ENCODE measurements around the gene BUD31. TPM values are rescaled to one million over a fixed set of nuclear protein-coding genes. Genes with fewer than 3 reads are reported as not detected.
A peak's percentile ranks its signal among the peaks of the same experiment; 100 is the strongest.
"Not testable (repeated sequence)": the region's sequence is repeated elsewhere in the genome, so short reads cannot be mapped to it uniquely, and the experiment has no call there.

Gene BUD31
- total RNA-seq, 1 donor = 124 TPM

DNA sequence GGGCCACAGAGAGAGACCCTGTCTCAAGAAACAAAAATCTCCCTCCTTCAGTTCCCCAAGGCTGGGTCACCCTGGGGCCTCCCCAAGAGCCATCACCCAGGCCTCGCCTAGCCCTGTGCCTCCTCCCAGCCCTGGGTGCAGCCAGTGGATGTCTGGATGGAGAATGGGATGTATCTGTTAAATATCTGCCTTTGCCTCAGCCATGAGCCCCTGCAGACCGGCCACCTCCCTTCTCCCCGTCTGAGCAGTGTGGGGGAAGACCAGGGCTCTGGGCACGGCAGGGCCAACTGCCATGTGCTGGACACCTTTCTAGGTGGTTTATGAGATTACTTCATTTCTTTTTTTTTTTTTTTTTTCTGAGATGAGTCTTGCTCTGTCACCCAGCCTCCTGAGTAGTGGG, 24.2 kb upstream of the BUD31 start:
- peaks cover 17% of the 10 kb centered on the region for H3K4me1 ChIP-seq (ENCODE audit: insufficient read depth, low read length)
- no peaks in the 10 kb centered on the region for H3K27me3 ChIP-seq (ENCODE audit: insufficient read depth, low read length)
- H3K79me2 ChIP-seq (ENCODE audit: insufficient read depth, low read length) = peaks cover 60% of the 10 kb centered on the region
- H3K4me2 ChIP-seq (ENCODE audit: insufficient read depth, low read length) = no peak overlapping the region
- DNase-seq (ENCODE audit: insufficient read length, low spot score, missing footprints) = no peak
- no peaks in the 10 kb centered on the region for H3K9me3 ChIP-seq (ENCODE audit: low read depth, low read length)
- H3K36me3 ChIP-seq (ENCODE audit: insufficient read depth, low read length) = peaks cover 51% of the 10 kb centered on the region
- no peak overlapping the region for H3K4me3 ChIP-seq (ENCODE audit: insufficient read depth, low read length)
- H3K27ac ChIP-seq (ENCODE audit: low read depth, low read length) = no peak overlapping the region
- TF ChIP-seq, protein P1, sequence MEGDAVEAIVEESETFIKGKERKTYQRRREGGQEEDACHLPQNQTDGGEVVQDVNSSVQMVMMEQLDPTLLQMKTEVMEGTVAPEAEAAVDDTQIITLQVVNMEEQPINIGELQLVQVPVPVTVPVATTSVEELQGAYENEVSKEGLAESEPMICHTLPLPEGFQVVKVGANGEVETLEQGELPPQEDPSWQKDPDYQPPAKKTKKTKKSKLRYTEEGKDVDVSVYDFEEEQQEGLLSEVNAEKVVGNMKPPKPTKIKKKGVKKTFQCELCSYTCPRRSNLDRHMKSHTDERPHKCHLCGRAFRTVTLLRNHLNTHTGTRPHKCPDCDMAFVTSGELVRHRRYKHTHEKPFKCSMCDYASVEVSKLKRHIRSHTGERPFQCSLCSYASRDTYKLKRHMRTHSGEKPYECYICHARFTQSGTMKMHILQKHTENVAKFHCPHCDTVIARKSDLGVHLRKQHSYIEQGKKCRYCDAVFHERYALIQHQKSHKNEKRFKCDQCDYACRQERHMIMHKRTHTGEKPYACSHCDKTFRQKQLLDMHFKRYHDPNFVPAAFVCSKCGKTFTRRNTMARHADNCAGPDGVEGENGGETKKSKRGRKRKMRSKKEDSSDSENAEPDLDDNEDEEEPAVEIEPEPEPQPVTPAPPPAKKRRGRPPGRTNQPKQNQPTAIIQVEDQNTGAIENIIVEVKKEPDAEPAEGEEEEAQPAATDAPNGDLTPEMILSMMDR (IDR thresholded peaks at IDR 0.05; ENCODE audit: extremely low read depth, low read depth, low read length) = no peak
- peaks cover 55% of the 10 kb centered on the region for H4K20me1 ChIP-seq (ENCODE audit: insufficient read depth, low read length)
- no peak overlapping the region for H2AFZ ChIP-seq (ENCODE audit: low read length)

DNA sequence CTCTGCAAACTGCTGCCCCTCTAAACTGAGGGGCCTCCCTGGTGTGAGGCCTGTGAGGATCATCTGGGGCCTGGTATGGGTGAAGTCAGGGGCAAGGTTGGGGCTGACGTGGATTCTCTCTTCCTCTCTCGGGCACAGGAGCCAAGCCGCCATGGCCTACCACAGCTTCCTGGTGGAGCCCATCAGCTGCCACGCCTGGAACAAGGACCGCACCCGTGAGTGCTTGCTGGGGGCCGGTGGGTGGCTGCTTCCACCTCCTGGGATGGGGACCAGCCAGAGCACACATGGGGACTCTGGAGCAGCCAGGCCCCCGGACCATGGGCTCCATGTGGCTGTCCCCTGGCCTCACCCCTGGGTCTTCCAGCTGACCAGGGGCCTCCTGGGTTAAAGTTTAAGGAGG, 23.2 kb upstream of the BUD31 start:
- no peak overlapping the region for H3K27ac ChIP-seq (ENCODE audit: low read depth, low read length)
- H3K4me3 ChIP-seq (ENCODE audit: insufficient read depth, low read length) = no peak overlapping the region
- DNase-seq (ENCODE audit: insufficient read length, low spot score, missing footprints) = peak; percentile 61
- TF ChIP-seq, protein P1 (IDR thresholded peaks at IDR 0.05; ENCODE audit: extremely low read depth, low read depth, low read length) = no peak
- H3K36me3 ChIP-seq (ENCODE audit: insufficient read depth, low read length) = peaks cover 58% of the 10 kb centered on the region
- H3K9me3 ChIP-seq (ENCODE audit: low read depth, low read length) = no peaks in the 10 kb centered on the region
- peaks cover 45% of the 10 kb centered on the region for H4K20me1 ChIP-seq (ENCODE audit: insufficient read depth, low read length)
- H2AFZ ChIP-seq (ENCODE audit: low read length) = no peak overlapping the region
- H3K79me2 ChIP-seq (ENCODE audit: insufficient read depth, low read length) = peaks cover 52% of the 10 kb centered on the region
- H3K4me2 ChIP-seq (ENCODE audit: insufficient read depth, low read length) = no peak overlapping the region
- no peaks in the 10 kb centered on the region for H3K27me3 ChIP-seq (ENCODE audit: insufficient read depth, low read length)
- H3K4me1 ChIP-seq (ENCODE audit: insufficient read depth, low read length) = peaks cover 6% of the 10 kb centered on the region

DNA sequence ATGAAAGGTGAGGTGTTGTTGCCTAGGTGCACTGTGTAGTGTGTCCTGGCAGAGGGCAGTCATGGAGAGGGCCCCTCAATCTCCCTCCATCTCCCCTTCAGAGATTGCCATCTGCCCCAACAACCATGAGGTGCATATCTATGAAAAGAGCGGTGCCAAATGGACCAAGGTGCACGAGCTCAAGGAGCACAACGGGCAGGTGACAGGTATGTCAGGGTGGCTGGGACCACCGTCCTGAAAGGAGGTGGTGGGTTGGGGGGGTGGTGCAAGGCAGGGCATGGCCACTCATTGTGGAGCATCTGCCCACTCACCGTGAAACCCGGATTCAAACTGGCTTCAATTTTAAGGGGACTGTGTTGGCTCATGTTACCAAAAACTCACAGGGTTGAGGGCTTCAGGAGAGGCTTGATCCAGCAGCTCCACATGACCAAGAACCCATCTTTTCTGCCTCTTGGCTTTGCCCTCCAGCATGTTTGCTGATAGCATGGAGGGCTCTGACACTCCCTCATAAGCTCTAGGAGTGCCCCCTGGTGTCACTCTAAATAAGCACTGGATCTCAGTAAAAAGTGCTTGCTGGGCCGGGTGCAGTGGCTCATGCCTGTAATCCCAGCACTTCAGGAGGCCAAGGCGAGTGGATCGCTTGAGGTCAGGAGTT, 22.1 kb upstream of the BUD31 start:
- Histone ChIP-seq H3K4me1 (ENCODE audit: insufficient read depth, low read length) (no peaks in the 10 kb centered on the region), H3K4me2 (ENCODE audit: insufficient read depth, low read length) (no peak overlapping the region), H3K79me2 (ENCODE audit: insufficient read depth, low read length) (peaks cover 46% of the 10 kb centered on the region), H4K20me1 (ENCODE audit: insufficient read depth, low read length) (peaks cover 38% of the 10 kb centered on the region), H3K4me3 (ENCODE audit: insufficient read depth, low read length) (no peak overlapping the region), H3K27me3 (ENCODE audit: insufficient read depth, low read length) (no peaks in the 10 kb centered on the region), H2AFZ (ENCODE audit: low read length) (no peak overlapping the region), H3K9me3 (ENCODE audit: low read depth, low read length) (no peaks in the 10 kb centered on the region), H3K36me3 (ENCODE audit: insufficient read depth, low read length) (peaks cover 58% of the 10 kb centered on the region), H3K27ac (ENCODE audit: low read depth, low read length) (no peak overlapping the region)
- TF ChIP-seq, protein P1 (IDR thresholded peaks at IDR 0.05; ENCODE audit: extremely low read depth, low read depth, low read length) = peak; percentile 29
- peak; percentile 86 for DNase-seq (ENCODE audit: insufficient read length, low spot score, missing footprints)

DNA sequence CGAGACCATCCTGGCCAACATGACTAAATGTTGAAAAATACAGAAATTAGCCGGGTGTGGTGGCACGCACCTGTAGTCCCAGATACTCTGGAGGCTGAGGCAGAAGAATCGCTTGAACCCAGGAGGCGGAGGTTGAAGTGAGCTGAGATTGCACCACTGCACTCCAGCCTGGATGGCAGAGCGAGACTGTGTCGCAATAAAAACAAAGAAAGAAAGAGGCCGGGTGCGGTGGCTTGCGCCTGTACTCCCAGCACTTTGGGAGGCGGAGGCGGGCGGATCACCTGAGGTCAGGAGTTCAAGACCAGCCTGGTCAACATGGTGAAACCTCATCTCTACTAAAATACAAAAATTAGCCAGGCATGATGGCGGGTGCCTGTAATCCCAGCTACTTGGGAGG, 21.5 kb upstream of the BUD31 start:
- not testable (repeated sequence) for H3K9me3 ChIP-seq (ENCODE audit: low read depth, low read length); H3K27ac ChIP-seq (ENCODE audit: low read depth, low read length); H3K4me2 ChIP-seq (ENCODE audit: insufficient read depth, low read length); H3K27me3 ChIP-seq (ENCODE audit: insufficient read depth, low read length); H2AFZ ChIP-seq (ENCODE audit: low read length); H3K4me1 ChIP-seq (ENCODE audit: insufficient read depth, low read length); H3K4me3 ChIP-seq (ENCODE audit: insufficient read depth, low read length); DNase-seq (ENCODE audit: insufficient read length, low spot score, missing footprints)
- Histone ChIP-seq H3K79me2 (ENCODE audit: insufficient read depth, low read length) (peaks cover 45% of the 10 kb centered on the region), H4K20me1 (ENCODE audit: insufficient read depth, low read length) (peaks cover 39% of the 10 kb centered on the region), H3K36me3 (ENCODE audit: insufficient read depth, low read length) (peaks cover 57% of the 10 kb centered on the region)

Data from osteoblast (primary cell).